Stomach (tissue), 4 donors: Measurements from ENCODE around the gene WWC1.

Source experiments
- EP300 ChIP-seq: sonication (generic); formaldehyde crosslinking; IDR thresholded peaks from one replicate; pipeline ENCODE4 v1.6.1; 2017; ENCODE audit warnings: antibody characterized with exemption
- POLR2A ChIP-seq, 4 donors: fragments of 450-650 bp; IDR thresholded peaks; one replicate each; pipeline ENCODE4 v1.6.1; 2016; ENCODE audit warnings: antibody characterized with exemption in 4 of 4, control low read depth in 2 of 4, mild to moderate bottlenecking in 1 of 4, moderate library complexity in 1 of 4
- POLR2AphosphoS5 ChIP-seq, 3 donors: sonication (generic); formaldehyde crosslinking; IDR thresholded peaks; one replicate each; pipeline ENCODE4 v1.6.1; 2016; ENCODE audit warnings: antibody characterized with exemption in 3 of 3
- TF ChIP-seq, protein P1 (sequence below), 7 experiments: fragments of 450-650 bp in 4 of 7; fragments of 200-600 bp in 3 of 7; sonication (generic) in 3 of 7; IDR thresholded peaks; one replicate each; pipeline ENCODE4 v1.5.1; 2016 to 2019; ENCODE audit warnings: antibody characterized with exemption in 7 of 7, control low read depth in 2 of 7, mild to moderate bottlenecking in 1 of 7

DNA sequence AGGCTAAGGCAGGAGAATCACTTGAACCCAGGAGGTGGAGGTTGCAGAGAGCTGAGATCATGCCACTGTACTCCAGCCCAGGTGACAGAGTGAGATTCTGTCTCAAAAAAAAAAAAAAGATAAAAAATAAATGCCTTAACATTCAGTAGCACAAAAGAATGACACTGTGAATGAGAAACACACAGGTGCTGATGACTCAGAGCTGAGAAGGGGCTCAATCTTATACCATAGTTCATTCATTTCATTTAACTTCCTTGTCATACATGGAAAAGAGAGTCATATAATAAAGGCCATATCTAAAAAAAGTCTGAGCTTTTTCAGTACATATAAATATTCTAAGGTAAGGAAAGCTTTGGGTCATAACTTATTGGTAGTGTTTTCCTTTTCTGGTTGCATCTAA lies 40.6 kb downstream of the WWC1 start:
- TF ChIP-seq POLR2AphosphoS5 (IDR thresholded peaks at IDR 0.05), result no peak
- TF ChIP-seq, protein P1, sequence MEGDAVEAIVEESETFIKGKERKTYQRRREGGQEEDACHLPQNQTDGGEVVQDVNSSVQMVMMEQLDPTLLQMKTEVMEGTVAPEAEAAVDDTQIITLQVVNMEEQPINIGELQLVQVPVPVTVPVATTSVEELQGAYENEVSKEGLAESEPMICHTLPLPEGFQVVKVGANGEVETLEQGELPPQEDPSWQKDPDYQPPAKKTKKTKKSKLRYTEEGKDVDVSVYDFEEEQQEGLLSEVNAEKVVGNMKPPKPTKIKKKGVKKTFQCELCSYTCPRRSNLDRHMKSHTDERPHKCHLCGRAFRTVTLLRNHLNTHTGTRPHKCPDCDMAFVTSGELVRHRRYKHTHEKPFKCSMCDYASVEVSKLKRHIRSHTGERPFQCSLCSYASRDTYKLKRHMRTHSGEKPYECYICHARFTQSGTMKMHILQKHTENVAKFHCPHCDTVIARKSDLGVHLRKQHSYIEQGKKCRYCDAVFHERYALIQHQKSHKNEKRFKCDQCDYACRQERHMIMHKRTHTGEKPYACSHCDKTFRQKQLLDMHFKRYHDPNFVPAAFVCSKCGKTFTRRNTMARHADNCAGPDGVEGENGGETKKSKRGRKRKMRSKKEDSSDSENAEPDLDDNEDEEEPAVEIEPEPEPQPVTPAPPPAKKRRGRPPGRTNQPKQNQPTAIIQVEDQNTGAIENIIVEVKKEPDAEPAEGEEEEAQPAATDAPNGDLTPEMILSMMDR (IDR thresholded peaks at IDR 0.05), result no peak
- TF ChIP-seq POLR2A (IDR thresholded peaks at IDR 0.05), result no peak
- TF ChIP-seq EP300, result no peak
